IMR-90 (cell line): ENCODE measurements around the gene LCN10. TPM values are rescaled to one million over a fixed set of nuclear protein-coding genes. Genes with fewer than 3 reads are reported as not detected.

Source experiments
- ATAC-seq: fragments of 200-7000 bp; cut with Tn5 transposase; 2 replicates; pipeline ENCODE4 v1.9.1; 2020; ENCODE audit warnings: low read depth, mild to moderate bottlenecking, moderate library complexity
- BruUV-seq: library from RNA; stranded (reverse); fragments of 400-500 nt; replicated peaks from 2 replicates; lab custom pipeline; 2021; lab: Mats Ljungman, UMichigan
- CTCF ChIA-PET: fragments of 300-600 bp; formaldehyde crosslinking; extraction: SDS; loops from one replicate; lab custom pipeline; 2021; ENCODE audit warnings: antibody characterized with exemption; lab: Yijun Ruan, JAX
- POLR2A ChIA-PET: fragments of 300-600 bp; sonication (Branson Sonifier 250); formaldehyde crosslinking; loops from one replicate; lab custom pipeline; 2022; ENCODE audit warnings: antibody characterized with exemption; ENCODE audit not compliant: unreplicated experiment; lab: Charles Lee
- DNase-seq: peaks from one replicate; pipeline ENCODE4 v3.0.0; 2013
- H2AFZ ChIP-seq: replicated peaks from 2 replicates; pipeline ENCODE3; 2013; ENCODE audit warnings: low read length, mild to moderate bottlenecking; ENCODE audit not compliant: poor library complexity
- H2AK5ac ChIP-seq: 2 replicates; pipeline ENCODE4 v1.6.1; 2013; ENCODE audit warnings: low read depth, low read length, inconsistent platforms
- H2AK9ac ChIP-seq: replicated peaks from 2 replicates; pipeline ENCODE3; 2013; ENCODE audit warnings: mild to moderate bottlenecking, low read depth, low read length, moderate library complexity; ENCODE audit not compliant: poor library complexity
- H2BK120ac ChIP-seq: 2 replicates; pipeline ENCODE4 v1.6.1; 2013; ENCODE audit warnings: low read depth, low read length, inconsistent platforms
- H2BK15ac ChIP-seq: 3 replicates; pipeline ENCODE4 v1.6.1; 2013; ENCODE audit warnings: low read depth, low read length, inconsistent platforms
- H2BK20ac ChIP-seq: 2 replicates; pipeline ENCODE4 v1.6.1; 2013; ENCODE audit warnings: low read depth, mild to moderate bottlenecking, inconsistent platforms, low read length, moderate library complexity
- H2BK5ac ChIP-seq: 2 replicates; pipeline ENCODE4 v1.6.1; 2013; ENCODE audit warnings: mild to moderate bottlenecking, low read depth, low read length, inconsistent platforms; ENCODE audit not compliant: poor library complexity, severe bottlenecking
- H3K14ac ChIP-seq: replicated peaks from 2 replicates; pipeline ENCODE4 v1.6.1; 2013; ENCODE audit warnings: low read depth, low read length, inconsistent platforms
- H3K18ac ChIP-seq: 2 replicates; pipeline ENCODE4 v1.6.1; 2013; ENCODE audit warnings: low read depth, low read length, control low read depth
- H3K23ac ChIP-seq: 2 replicates; pipeline ENCODE4 v1.6.1; 2013; ENCODE audit warnings: low read depth, low read length, inconsistent platforms
- H3K27ac ChIP-seq: 2 replicates; pipeline ENCODE4 v1.5.1; 2013; ENCODE audit warnings: mild to moderate bottlenecking, control low read depth, low read length; ENCODE audit not compliant: insufficient read depth
- H3K27me3 ChIP-seq: 2 replicates; pipeline ENCODE4 v1.6.1; 2013; ENCODE audit warnings: low read length; ENCODE audit not compliant: control insufficient read depth, insufficient read depth
- H3K36me3 ChIP-seq: 2 replicates; pipeline ENCODE4 v1.6.1; 2013; ENCODE audit warnings: low read length, mixed read lengths; ENCODE audit not compliant: control insufficient read depth, insufficient read depth
- H3K4ac ChIP-seq: 2 replicates; pipeline ENCODE4 v1.6.1; 2013; ENCODE audit warnings: low read depth, low read length, inconsistent platforms
- H3K4me1 ChIP-seq: 2 replicates; pipeline ENCODE4 v1.6.1; 2013; ENCODE audit warnings: low read length, mixed read lengths; ENCODE audit not compliant: control insufficient read depth, insufficient read depth
- H3K4me2 ChIP-seq: 2 replicates; pipeline ENCODE4 v1.6.1; 2013; ENCODE audit warnings: low read depth, mild to moderate bottlenecking, control low read depth, low read length, moderate library complexity
- H3K4me3 ChIP-seq: 2 replicates; pipeline ENCODE4 v1.5.1; 2013; ENCODE audit warnings: low read depth, mild to moderate bottlenecking, control low read depth, low read length, moderate library complexity; ENCODE audit not compliant: insufficient read depth
- H3K56ac ChIP-seq: 2 replicates; pipeline ENCODE4 v1.6.1; 2013; ENCODE audit warnings: low read length, inconsistent platforms; ENCODE audit not compliant: insufficient read depth; ENCODE audit errors: extremely low read depth
- H3K79me1 ChIP-seq, 2 experiments: 2 replicates each; pipeline ENCODE4 v1.6.1; 2013; ENCODE audit warnings: low read length in 2 of 2, inconsistent platforms in 1 of 2, low read depth in 1 of 2
- H3K9ac ChIP-seq: 2 replicates; pipeline ENCODE4 v1.6.1; 2013; ENCODE audit warnings: low read depth, low read length, control low read depth
- H3K9me1 ChIP-seq: 2 replicates; pipeline ENCODE4 v1.6.1; 2013; ENCODE audit warnings: low read length, inconsistent platforms; ENCODE audit not compliant: insufficient read depth
- H3K9me3 ChIP-seq: 2 replicates; pipeline ENCODE4 v1.6.1; 2013; ENCODE audit warnings: low read length; ENCODE audit not compliant: control insufficient read depth, insufficient read depth
- H4K20me1 ChIP-seq: 2 replicates; pipeline ENCODE4 v1.6.1; 2013; ENCODE audit warnings: low read length, inconsistent platforms; ENCODE audit not compliant: insufficient read depth
- H4K5ac ChIP-seq: 2 replicates; pipeline ENCODE4 v1.6.1; 2013; ENCODE audit warnings: mild to moderate bottlenecking, low read depth, low read length, control low read depth
- H4K8ac ChIP-seq, 2 experiments: 2 replicates each; pipeline ENCODE4 v1.6.1; 2013; ENCODE audit warnings: low read depth in 2 of 2, low read length in 2 of 2, control low read depth in 1 of 2, inconsistent platforms in 1 of 2
- H4K91ac ChIP-seq: 2 replicates; pipeline ENCODE4 v1.6.1; 2013; ENCODE audit warnings: low read depth, low read length, inconsistent platforms; ENCODE audit not compliant: insufficient read depth
- CEBPB ChIP-seq: IDR thresholded peaks from 2 replicates; pipeline ENCODE4 v1.6.1; 2012; ENCODE audit warnings: low read depth, low read length, improper control_type of control experiment
- MAFK ChIP-seq: IDR thresholded peaks from 2 replicates; pipeline ENCODE4 v1.6.1; 2012; ENCODE audit warnings: low read depth, low read length, improper control_type of control experiment
- MAZ ChIP-seq: IDR thresholded peaks from 2 replicates; pipeline ENCODE4 v1.6.1; 2012; ENCODE audit warnings: low read depth, mild to moderate bottlenecking, low read length, improper control_type of control experiment, moderate library complexity, borderline replicate concordance
- MXI1 ChIP-seq: IDR thresholded peaks from 2 replicates; pipeline ENCODE4 v1.6.1; 2012; ENCODE audit warnings: low read depth, mild to moderate bottlenecking, low read length, moderate library complexity, borderline replicate concordance
- POLR2A ChIP-seq: IDR thresholded peaks from 2 replicates; pipeline ENCODE4 v1.6.1; 2012; ENCODE audit warnings: mild to moderate bottlenecking, low read depth, low read length
- SMC3 ChIP-seq: fragments of 150-350 bp; IDR thresholded peaks from 2 replicates; pipeline ENCODE4 v1.6.1; 2016; ENCODE audit warnings: low read depth, mild to moderate bottlenecking, antibody characterized with exemption, low read length, moderate library complexity
- WGBS, 2 experiments: methylation state at CpG; one replicate each; pipeline versions ENCODE4 v1.1.5 to v1.1.7; 2013; ENCODE audit warnings: missing lambda C conversion rate in 2 of 2; ENCODE audit not compliant: insufficient read length in 1 of 2; ENCODE audit errors: extremely low coverage in 2 of 2; 5-methylcytosine and 5-hydroxymethylcytosine counted together
- dilution Hi-C: fragments of 300-500 bp; cut with HindIII; formaldehyde crosslinking; loops from one replicate; pipeline ENCODE4 v1.14.3; 2018; ENCODE audit warnings: low sequenced_read_pairs; ENCODE audit not compliant: unreplicated experiment
- in situ Hi-C: fragments of 300-500 bp; cut with MboI; formaldehyde crosslinking; loops from 3 replicates; pipeline ENCODE4 v1.14.3; 2019; ENCODE audit warnings: low sequenced_read_pairs, inconsistent platforms, mixed read lengths
- intact Hi-C: fragments of 100-400 bp; cut with micrococcal nuclease; formaldehyde crosslinking; loops from 2 replicates; pipeline ENCODE4 v1.10.0; 2022
- polyA plus RNA-seq, 3 experiments: library from polyadenylated mRNA; depleted of rRNA; stranded (reverse); fragments of >200 nt; gene quantifications; 2 replicates each; pipeline ENCODE4 v1.2.3, GENCODE V29; 2012; ENCODE audit warnings: low replicate concordance in 1 of 3
- total RNA-seq: library from RNA; depleted of rRNA; stranded (reverse); fragments of >200 nt; gene quantifications from 2 replicates; pipeline ENCODE4 v1.2.3, GENCODE V29; 2012
- TF ChIP-seq, protein P1 (sequence below): fragments of 150-350 bp; IDR thresholded peaks from 2 replicates; pipeline ENCODE4 v1.6.1; 2017; ENCODE audit warnings: mild to moderate bottlenecking, antibody characterized with exemption, low read length, low read depth

Gene LCN10
- total and polyA plus RNA-seq, 2 of the 4 experiments (the other 2 are of a cell fraction) = not detected

DNA sequence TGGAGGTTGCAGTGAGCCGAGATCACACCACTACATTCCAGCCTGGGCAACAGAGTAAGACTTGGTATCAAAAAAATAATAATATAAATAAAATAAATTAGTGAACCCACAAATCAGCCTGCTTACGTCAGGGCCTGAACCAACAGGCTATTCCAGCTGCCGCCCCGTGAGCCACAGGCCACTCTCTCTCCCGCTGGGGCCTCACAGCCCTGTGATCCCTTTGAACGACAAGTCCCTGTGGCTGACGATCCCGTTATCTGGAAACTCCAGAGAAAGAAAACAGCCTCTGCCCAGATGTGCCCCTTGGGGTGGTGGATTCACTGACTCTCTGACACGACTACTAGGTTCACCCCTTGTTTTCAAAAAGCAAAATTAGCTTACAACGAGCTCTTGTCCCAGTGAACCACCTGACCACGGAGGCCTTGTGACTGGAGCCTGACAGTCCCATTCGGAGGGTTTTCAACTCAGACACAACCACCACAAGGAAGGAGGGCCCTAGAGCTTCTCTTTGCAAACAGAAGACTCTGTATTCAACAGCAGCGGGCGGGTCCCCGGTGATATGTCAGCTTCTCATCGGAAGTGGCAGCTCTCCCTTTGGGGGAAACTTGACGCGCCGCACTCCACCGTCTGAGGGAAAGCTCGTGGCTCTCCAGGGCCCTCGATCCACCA, 34.8 kb downstream of the LCN10 start:
- no peaks in the 10 kb centered on the region for H3K9me1 ChIP-seq
- H3K4ac ChIP-seq = no peak overlapping the region
- intact Hi-C loops = no loop called here
- in situ Hi-C loops = no loop called here
- no peak overlapping the region for H2AFZ ChIP-seq
- no peak overlapping the region for H4K91ac ChIP-seq
- H2AK5ac ChIP-seq = no peak overlapping the region
- ChIA-PET CTCF (interaction anchor here (0.9 kb wide), 1 partner anchor 14 kb away, joined by 3 read pairs; no protein-coding TSS in a partner anchor), POLR2A (no interaction called here)
- dilution Hi-C loops = no loop called here
- H3K4me1 ChIP-seq = peaks cover under 1% of the 10 kb centered on the region; the same call in 1 of the 2 replicates
- no peaks in the 10 kb centered on the region for H3K79me1 ChIP-seq
- no peaks in the 10 kb centered on the region for H3K9me3 ChIP-seq
- no peak overlapping the region for H3K18ac ChIP-seq
- peaks cover 15% of the 10 kb centered on the region for H3K27me3 ChIP-seq
- no TSS peak for BruUV-seq
- H4K20me1 ChIP-seq = no peaks in the 10 kb centered on the region
- no peak overlapping the region for H4K8ac ChIP-seq
- DNase-seq = no peak
- no peak overlapping the region for H3K56ac ChIP-seq
- no peak overlapping the region for H4K5ac ChIP-seq
- no peak overlapping the region for H3K27ac ChIP-seq
- H3K4me2 ChIP-seq = no peak overlapping the region
- no peak overlapping the region for H3K23ac ChIP-seq
- no peak overlapping the region for H3K14ac ChIP-seq
- ATAC-seq = no peak
- H2AK9ac ChIP-seq = no peak overlapping the region
- H2BK20ac ChIP-seq = no peak overlapping the region
- no peaks in the 10 kb centered on the region for H3K36me3 ChIP-seq
- no peak overlapping the region for H3K9ac ChIP-seq
- H2BK120ac ChIP-seq = no peak overlapping the region
- 77% methylated on average over 15 of the region's 22 CpGs; no CpG with 5 or more reads in 1 of the 2 experiments for WGBS, 2 experiments
- TF ChIP-seq MXI1 (no peak), SMC3 (no peak), POLR2A (no peak), MAFK (no peak), MAZ (no peak), CEBPB (no peak)
- TF ChIP-seq, protein P1, sequence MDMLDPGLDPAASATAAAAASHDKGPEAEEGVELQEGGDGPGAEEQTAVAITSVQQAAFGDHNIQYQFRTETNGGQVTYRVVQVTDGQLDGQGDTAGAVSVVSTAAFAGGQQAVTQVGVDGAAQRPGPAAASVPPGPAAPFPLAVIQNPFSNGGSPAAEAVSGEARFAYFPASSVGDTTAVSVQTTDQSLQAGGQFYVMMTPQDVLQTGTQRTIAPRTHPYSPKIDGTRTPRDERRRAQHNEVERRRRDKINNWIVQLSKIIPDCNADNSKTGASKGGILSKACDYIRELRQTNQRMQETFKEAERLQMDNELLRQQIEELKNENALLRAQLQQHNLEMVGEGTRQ = no peak
- no peak overlapping the region for H2BK15ac ChIP-seq
- H2BK5ac ChIP-seq = no peak overlapping the region
- no peak overlapping the region for H3K4me3 ChIP-seq
